ENCODE data around the gene EML6. TPM values are rescaled to one million over a fixed set of nuclear protein-coding genes. Genes with fewer than 3 reads are reported as not detected.
A peak's percentile ranks its signal among the peaks of the same experiment; 100 is the strongest.
"Not testable (repeated sequence)": the region's sequence is repeated elsewhere in the genome, so short reads cannot be mapped to it uniquely, and the experiment has no call there.

The EML6 gene
- total RNA-seq, 2 donors from 2014 or later, result 1.0 to 1.4 TPM

DNA sequence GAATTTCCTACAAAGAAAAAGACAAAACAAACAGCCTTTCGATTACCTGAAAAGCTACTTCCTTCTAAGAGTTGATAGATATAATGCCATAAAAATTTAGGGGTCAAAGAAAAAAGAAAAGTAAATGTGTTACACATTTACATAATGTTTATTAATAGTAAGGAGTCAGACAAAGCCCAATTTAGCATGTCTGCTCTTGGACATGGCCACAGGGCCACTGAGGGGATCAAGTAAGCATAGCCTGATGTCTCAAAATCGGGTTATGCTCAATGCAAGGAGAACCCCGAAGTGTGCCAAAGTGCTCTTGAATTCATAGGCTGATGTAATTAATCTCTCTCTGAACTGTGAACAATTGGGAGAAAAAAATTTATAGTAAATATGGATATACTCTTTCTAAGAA, 265.1 kb downstream of the EML6 start:
- Mint-ChIP-seq H3K4me1 (peaks cover 32% of the 10 kb centered on the region), H3K36me3 (ENCODE audit: low read depth) (peaks cover 33% of the 10 kb centered on the region), H3K27ac (no peak overlapping the region), H3K9me3 (no peaks in the 10 kb centered on the region), H3K27me3 (no peaks in the 10 kb centered on the region), H3K4me3 (no peak overlapping the region)
- ATAC-seq (replicated peaks), result no peak

DNA sequence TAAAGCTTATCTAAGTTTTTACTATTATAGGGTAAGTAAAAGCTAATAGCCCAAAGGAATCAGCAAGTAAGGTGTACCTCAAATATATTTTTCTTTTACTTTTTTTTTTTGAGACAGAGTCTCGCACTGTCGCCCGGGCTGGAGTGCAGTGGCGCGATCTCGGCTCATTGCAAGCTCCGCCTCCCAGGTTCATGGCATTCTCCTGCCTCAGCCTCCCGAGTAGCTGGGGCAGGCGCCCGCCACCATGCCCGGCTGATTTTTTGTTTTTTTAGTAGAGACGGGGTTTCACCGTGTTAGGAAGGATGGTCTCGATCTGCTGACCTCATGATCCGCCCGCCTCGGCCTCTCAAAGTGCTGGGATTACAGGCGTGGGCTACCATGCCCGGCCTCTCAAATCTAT, 267.2 kb downstream of the EML6 start:
- H3K9me3 Mint-ChIP-seq; H3K4me3 Mint-ChIP-seq; ATAC-seq (replicated peaks); H3K27me3 Mint-ChIP-seq; H3K27ac Mint-ChIP-seq: not testable (repeated sequence)
- Mint-ChIP-seq H3K4me1 (peaks cover 34% of the 10 kb centered on the region), H3K36me3 (ENCODE audit: low read depth) (peaks cover 20% of the 10 kb centered on the region)

DNA sequence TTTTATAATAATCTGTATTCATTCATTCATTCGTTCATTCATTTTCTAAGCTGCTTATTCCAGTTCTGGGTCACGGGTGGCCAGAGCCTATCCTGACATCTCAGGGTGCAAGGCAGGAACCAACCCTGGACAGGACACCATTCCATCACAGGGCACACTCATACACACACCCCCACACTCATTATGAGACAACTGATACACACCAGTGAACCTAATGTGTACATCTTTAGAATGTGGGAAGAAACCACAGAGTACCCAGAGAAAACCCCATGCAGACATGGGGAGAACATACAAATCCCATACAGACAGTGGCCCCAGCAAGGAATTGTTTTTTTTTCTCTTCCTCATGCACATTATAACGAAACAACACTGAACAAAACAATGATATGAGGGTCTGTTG, 272.1 kb downstream of the EML6 start:
- H3K36me3 Mint-ChIP-seq (ENCODE audit: low read depth), result no peaks in the 10 kb centered on the region
- H3K4me1 Mint-ChIP-seq, result peaks cover 37% of the 10 kb centered on the region
- H3K27me3 Mint-ChIP-seq, result no peaks in the 10 kb centered on the region
- ATAC-seq (replicated peaks), result peak; percentile 61
- no peak overlapping the region for H3K4me3 Mint-ChIP-seq
- no peak overlapping the region for H3K27ac Mint-ChIP-seq
- H3K9me3 Mint-ChIP-seq, result no peaks in the 10 kb centered on the region

DNA sequence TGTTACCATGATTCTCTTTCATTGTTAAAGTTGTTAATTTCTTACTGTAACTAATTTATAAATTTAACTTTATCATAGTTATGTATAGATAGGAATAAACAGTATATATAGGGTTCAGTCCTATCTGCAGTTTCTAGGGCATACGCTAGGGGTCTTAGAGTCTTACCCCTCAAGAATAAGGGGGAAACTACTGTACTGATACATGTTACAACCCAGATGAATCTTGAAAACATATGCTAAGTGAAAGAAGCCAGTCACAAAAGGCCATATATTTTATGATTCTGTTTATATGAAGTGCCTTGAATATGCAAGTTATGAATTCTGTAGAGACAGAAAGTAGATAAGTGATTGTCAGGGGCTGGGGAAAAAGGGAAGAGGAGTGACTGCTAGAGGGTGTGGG, 274.4 kb downstream of the EML6 start:
- Mint-ChIP-seq H3K27ac (no peak overlapping the region), H3K36me3 (ENCODE audit: low read depth) (no peaks in the 10 kb centered on the region), H3K27me3 (no peaks in the 10 kb centered on the region), H3K4me3 (no peak overlapping the region), H3K4me1 (peaks cover 39% of the 10 kb centered on the region), H3K9me3 (no peaks in the 10 kb centered on the region)
- no peak for ATAC-seq (replicated peaks)

DNA sequence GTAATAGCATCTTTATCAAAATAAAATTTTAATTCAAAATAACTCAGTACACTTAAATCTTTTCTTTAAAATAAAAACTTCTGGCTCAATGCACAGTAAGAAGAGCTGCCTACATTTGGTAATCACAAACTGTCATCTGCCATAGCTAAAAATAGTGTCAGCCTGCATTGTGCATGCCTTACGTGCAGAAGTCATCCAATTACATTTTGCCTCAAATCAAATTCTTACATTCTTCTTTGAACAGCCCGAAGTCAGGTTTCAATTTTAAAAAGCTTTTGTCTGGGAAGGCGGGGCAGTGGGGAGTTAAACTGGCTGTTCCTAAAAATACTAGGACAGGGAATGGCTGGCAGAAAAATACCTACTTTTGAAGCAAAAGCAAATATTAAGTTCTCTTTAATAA, 275.7 kb downstream of the EML6 start:
- Mint-ChIP-seq H3K9me3 (no peaks in the 10 kb centered on the region), H3K4me3 (no peak overlapping the region), H3K27ac (peak overlapping the region; percentile 65), H3K27me3 (no peaks in the 10 kb centered on the region), H3K36me3 (ENCODE audit: low read depth) (no peaks in the 10 kb centered on the region), H3K4me1 (peaks cover 31% of the 10 kb centered on the region)
- ATAC-seq (replicated peaks), result no peak

DNA sequence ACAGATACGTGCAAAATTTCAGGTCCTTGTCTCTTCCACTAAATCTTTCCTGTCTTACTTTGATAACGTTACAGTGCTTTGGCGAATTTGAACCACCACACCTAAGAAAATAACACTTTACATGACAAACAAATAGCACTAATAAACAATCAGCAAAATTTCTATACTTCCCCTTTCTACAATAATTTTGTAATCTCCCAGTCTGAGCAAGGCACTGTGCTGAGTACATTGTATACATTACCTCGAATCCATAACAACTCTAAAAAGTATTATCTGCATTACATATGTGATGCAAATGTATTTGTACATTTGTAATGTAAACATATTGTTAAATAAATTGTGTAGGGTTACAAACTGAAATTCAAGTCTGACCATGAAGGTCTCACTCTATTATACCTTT, 276.9 kb downstream of the EML6 start:
- ATAC-seq (replicated peaks), result no peak
- Mint-ChIP-seq H3K4me1 (peaks cover 32% of the 10 kb centered on the region), H3K9me3 (no peaks in the 10 kb centered on the region), H3K36me3 (ENCODE audit: low read depth) (no peaks in the 10 kb centered on the region), H3K27ac (peak overlapping the region; percentile 2), H3K4me3 (no peak overlapping the region), H3K27me3 (no peaks in the 10 kb centered on the region)

DNA sequence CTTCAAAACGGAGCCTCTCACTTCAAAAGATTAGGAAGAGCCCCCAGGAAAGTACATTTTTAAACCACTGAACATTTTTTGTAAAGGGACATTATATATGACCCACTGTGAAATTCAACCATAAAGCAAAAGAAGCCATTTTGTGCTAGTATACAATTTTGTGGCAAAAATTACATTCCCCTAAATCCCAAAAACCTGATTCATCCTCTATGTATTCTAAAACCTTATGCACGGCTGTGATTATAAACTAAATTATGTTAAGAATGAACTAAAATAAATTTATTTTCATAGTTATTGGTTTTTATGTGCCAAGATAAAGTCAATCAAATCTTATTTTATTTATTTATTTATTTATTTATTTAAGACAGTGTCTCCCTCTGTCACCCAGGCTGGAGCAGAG, 278.3 kb downstream of the EML6 start:
- Mint-ChIP-seq H3K4me3 (no peak overlapping the region), H3K27ac (no peak overlapping the region), H3K4me1 (peaks cover 30% of the 10 kb centered on the region), H3K36me3 (ENCODE audit: low read depth) (no peaks in the 10 kb centered on the region), H3K27me3 (no peaks in the 10 kb centered on the region), H3K9me3 (no peaks in the 10 kb centered on the region)
- ATAC-seq (replicated peaks), result no peak

DNA sequence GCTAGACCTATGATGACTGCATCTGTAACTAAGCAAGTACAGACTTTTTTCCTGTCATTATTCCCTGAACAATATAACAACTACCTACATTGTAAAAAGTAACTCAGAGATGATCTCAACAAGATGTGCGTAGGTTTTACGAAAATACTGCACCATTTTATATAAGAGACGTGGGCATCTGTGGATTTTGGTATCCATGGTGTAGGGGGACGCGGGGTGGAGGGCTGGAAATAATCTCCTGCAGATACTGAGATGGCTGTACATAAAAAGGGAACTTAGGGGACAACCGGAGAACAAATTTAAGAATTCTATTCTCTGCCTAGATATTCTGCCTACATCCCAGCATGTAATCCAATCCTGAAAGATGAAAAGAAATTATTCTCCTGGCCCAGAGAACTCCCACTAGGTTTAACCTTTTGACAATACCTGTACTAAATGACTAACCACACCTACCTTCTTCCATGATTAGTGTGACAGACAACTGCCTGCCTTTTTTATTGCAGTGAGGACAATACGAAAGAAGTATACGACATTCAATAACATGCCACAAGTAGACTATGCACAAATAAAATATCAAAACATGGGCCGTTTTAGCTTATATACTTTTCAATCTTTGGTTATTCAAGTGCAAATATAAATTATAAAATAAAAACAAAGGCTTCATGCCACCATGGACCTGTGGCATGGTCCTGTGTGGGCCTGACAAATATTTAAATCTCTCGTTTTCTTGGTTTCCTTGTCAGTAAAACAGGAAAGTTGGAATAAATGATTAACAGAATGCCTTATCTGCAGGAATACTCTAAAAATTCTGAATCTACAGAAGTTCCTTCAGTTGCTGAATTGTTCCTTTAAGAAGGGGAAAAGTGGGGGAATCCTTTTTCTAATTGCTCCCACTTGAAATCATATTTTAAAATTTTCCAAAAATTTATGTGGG, 280.5 kb downstream of the EML6 start:
- H3K4me1 Mint-ChIP-seq, result peaks cover 30% of the 10 kb centered on the region
- no peaks in the 10 kb centered on the region for H3K9me3 Mint-ChIP-seq
- H3K36me3 Mint-ChIP-seq (ENCODE audit: low read depth), result no peaks in the 10 kb centered on the region
- H3K27me3 Mint-ChIP-seq, result no peaks in the 10 kb centered on the region
- no peak overlapping the region for H3K4me3 Mint-ChIP-seq
- ATAC-seq (replicated peaks), result no peak
- no peak overlapping the region for H3K27ac Mint-ChIP-seq

DNA sequence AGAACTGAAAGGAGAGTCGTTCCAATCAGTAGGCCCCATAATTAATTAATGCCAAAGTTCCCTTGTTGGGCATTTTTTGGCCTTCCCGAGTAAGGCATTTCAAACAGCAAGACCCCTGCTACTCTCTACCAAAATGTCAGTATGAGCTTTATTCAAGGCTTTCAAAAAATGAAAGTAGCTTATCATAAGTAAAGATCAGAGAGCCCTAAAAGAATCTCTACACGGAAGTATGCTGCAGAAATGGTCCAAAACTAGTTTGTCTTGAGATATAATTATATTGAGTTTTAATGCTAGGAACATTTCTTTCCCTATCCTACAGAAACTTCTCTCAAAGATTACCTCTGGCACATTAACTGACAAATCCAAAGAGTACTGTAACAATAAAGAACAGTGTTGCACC, 282.8 kb downstream of the EML6 start:
- Mint-ChIP-seq H3K27me3 (no peaks in the 10 kb centered on the region), H3K4me1 (peaks cover 35% of the 10 kb centered on the region), H3K36me3 (ENCODE audit: low read depth) (no peaks in the 10 kb centered on the region), H3K4me3 (peak overlapping the region; percentile 15), H3K9me3 (no peaks in the 10 kb centered on the region), H3K27ac (no peak overlapping the region)
- ATAC-seq (replicated peaks), result no peak

DNA sequence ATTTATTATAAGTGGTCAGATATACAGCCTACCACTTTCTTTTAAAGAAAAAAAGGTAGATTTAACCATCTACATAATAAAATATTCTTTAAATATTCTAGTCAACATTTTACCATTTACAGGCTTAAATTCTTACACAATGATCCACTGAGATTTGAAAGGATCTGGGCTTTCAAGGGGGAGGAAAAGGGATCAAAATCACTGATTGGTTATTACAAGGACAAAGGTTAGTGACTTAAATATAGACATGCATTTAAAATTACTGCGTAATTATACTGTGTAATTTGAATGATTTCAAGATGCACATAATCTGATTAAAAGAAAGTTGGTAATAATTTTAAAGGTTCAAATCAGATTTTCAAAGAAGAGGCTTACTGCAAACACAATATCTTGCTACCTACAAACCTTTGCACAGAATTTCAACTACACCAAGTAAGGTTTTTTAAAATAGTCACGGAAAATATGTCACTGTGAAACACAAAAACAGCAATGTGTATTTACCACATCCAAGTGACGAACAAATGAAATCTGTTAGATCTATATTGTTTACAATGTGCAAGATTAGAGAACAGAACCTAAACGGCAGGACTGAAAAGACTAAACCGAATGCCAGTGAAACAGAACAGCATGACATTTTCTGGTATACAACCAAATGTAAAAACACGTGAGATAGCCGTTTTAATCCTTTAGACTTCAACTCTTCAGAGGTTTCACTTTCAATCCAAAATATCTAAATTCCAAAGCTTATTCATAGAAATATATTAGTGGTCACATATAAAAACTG, 286.0 kb downstream of the EML6 start:
- Mint-ChIP-seq H3K4me3 (peak overlapping the region; percentile 70), H3K4me1 (peaks cover 33% of the 10 kb centered on the region), H3K36me3 (ENCODE audit: low read depth) (no peaks in the 10 kb centered on the region), H3K9me3 (no peaks in the 10 kb centered on the region), H3K27ac (peak overlapping the region; percentile 7), H3K27me3 (no peaks in the 10 kb centered on the region)
- ATAC-seq (replicated peaks), result no peak

DNA sequence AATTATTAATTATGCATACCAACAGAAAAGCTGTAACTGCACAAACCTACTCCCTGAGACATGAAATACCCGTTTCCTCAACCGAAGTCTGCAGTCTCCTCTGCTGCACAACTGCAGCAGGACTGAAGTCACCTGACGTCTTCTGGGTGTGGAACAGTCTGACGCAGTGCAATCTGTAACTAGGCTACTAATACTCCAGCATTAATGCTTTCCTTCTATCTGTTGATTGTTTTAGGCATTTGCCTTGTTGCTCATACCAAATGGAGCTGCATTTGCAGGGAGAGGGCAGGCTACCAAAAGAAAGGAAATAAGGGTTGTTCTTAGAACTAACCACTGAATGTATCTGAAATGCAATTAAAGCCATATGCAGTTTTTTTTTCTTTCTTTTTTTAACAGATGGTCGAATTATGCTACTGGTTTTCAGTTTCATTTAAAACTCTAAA, 286.7 kb downstream of the EML6 start:
- H3K9me3 Mint-ChIP-seq, result no peaks in the 10 kb centered on the region
- H3K4me3 Mint-ChIP-seq, result peak overlapping the region; percentile 70
- peak; percentile 89 for ATAC-seq (replicated peaks)
- H3K4me1 Mint-ChIP-seq, result peaks cover 31% of the 10 kb centered on the region
- no peaks in the 10 kb centered on the region for H3K36me3 Mint-ChIP-seq (ENCODE audit: low read depth)
- H3K27me3 Mint-ChIP-seq, result no peaks in the 10 kb centered on the region
- peak overlapping the region; percentile 7 for H3K27ac Mint-ChIP-seq

DNA sequence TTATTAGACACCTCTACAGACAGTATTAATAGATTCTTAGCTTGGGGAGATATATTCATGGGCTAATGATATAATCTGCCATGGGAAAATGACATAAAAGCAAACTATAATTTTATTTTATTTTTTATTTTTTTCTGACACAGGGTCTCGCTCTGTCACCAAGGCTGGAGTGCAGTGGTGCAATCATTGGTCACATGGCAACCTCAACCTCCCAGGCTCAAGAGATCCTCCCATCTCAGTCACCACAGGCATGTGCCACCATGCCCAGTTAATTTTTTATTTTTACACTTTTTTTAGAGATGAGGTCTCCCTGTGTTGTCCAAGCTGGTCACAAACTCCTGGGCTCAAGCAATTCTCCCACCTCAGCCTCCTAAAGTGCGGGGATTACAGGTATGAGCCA, 287.5 kb downstream of the EML6 start:
- H3K9me3 Mint-ChIP-seq, result no peaks in the 10 kb centered on the region
- H3K4me3 Mint-ChIP-seq, result no peak overlapping the region
- no peaks in the 10 kb centered on the region for H3K27me3 Mint-ChIP-seq
- H3K4me1 Mint-ChIP-seq, result peaks cover 30% of the 10 kb centered on the region
- H3K27ac Mint-ChIP-seq, result no peak overlapping the region
- no peak for ATAC-seq (replicated peaks)
- no peaks in the 10 kb centered on the region for H3K36me3 Mint-ChIP-seq (ENCODE audit: low read depth)

DNA sequence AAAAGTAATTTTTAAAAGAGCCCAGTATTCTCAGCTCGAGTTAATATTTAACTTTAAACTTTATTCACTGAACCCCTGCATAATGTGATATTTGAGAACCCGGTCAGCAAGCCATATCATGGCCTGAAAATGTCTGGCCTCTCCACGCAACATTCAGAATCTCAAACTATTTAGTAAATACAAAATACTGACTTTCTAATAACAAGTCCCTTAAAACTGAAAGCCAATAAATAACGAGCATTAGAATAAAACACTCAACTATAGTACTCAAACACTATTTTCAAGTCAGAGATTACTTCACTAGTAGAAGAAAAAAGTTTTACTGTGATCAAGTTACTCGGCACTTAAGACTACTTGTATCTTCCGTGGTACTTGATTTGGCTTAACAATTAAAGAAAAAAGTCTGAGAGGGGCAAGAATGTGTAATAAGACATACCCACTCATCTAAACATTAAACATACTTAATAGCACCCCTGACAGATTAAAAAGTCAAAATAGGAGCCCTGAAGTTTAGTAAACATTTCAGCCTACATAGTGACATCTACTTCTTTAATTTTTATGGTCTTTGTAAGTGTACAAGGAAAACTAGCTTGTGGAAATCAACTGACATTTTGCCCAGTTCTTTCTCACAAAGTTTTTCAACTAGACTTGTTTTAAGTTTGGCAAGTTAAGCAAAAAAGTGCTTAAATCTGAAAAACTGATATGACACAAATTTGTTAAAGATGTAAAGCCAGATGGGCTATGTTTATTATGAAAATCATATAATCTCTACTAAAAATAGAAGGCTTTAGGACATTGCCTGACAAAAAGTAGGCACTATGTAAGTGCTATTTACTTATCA, 288.6 kb downstream of the EML6 start:
- Mint-ChIP-seq H3K9me3 (no peaks in the 10 kb centered on the region), H3K27ac (no peak overlapping the region), H3K27me3 (no peaks in the 10 kb centered on the region), H3K4me1 (peaks cover 24% of the 10 kb centered on the region), H3K36me3 (ENCODE audit: low read depth) (no peaks in the 10 kb centered on the region), H3K4me3 (no peak overlapping the region)
- ATAC-seq (replicated peaks), result no peak
